ENCODE results near the gene IFNA17. TPM values are rescaled to one million over a fixed set of nuclear protein-coding genes. Genes with fewer than 3 reads are reported as not detected.
A peak's percentile ranks its signal among the peaks of the same experiment; 100 is the strongest.
"Not testable (repeated sequence)": the region's sequence is repeated elsewhere in the genome, so short reads cannot be mapped to it uniquely, and the experiment has no call there.

IFNA17 gene
- total and polyA plus RNA-seq, 11 donors = not detected

- intact Hi-C loops (cut with DNase I); H3K4me3 ChIP-seq; H3K27me3 ChIP-seq; H3K9me3 ChIP-seq; H3K27ac ChIP-seq; H3K36me3 ChIP-seq; ATAC-seq; DNase-seq; H3K4me1 ChIP-seq: not testable (repeated sequence)
- TF ChIP-seq CTCF (IDR thresholded peaks at IDR 0.05) = peak in 7 of 12 donors; percentile 5 to 36 (median 24)
- 21 to 38% (median 29%) methylated on average over 5 of the region's 5 CpGs for WGBS, 4 donors
Observed at GRCh38 chr9:21213411-21214326, 14.4 kb downstream of the IFNA17 start.

- DNase-seq; H3K27me3 ChIP-seq; H3K36me3 ChIP-seq; H3K9me3 ChIP-seq; intact Hi-C loops (cut with DNase I); H3K4me1 ChIP-seq; H3K4me3 ChIP-seq; ATAC-seq; H3K27ac ChIP-seq: not testable (repeated sequence)
- 57 to 78% (median 62%) methylated on average over 1 to 2 of the region's 2 CpGs for WGBS, 4 donors
Observed at GRCh38 chr9:21212160-21212559, 15.9 kb downstream of the IFNA17 start.

GRCh38 chr9:21210782-21211181, 17.2 kb downstream of the IFNA17 start:
- H3K27ac ChIP-seq; H3K27me3 ChIP-seq; intact Hi-C loops (cut with DNase I); H3K4me3 ChIP-seq; H3K4me1 ChIP-seq; DNase-seq; ATAC-seq; H3K9me3 ChIP-seq; H3K36me3 ChIP-seq: not testable (repeated sequence)
- 80 to 90% (median 85%) methylated on average over 2 of the region's 2 CpGs; no CpG with 5 or more reads in 1 of the 4 donors for WGBS, 4 donors

GRCh38 chr9:21210311-21210710, 17.7 kb downstream of the IFNA17 start:
- Histone ChIP-seq H3K36me3 (no peaks in the 10 kb centered on the region), H3K27ac (no peak overlapping the region), H3K27me3 (no peaks in the 10 kb centered on the region), H3K4me1 (no peaks in the 10 kb centered on the region), H3K4me3 (no peak overlapping the region), H3K9me3 (no peaks in the 10 kb centered on the region)
- WGBS, 4 donors = 83 to 90% (median 85%) methylated on average over 7 of the region's 7 CpGs
- intact Hi-C loops (cut with DNase I) = no loop called here
- no peak for DNase-seq
- no peak for TF ChIP-seq CTCF (IDR thresholded peaks at IDR 0.05)
- TF ChIP-seq POLR2A (IDR thresholded peaks at IDR 0.05) = no peak
- ATAC-seq = no peak

GRCh38 chr9:21207043-21207442, 21.0 kb downstream of the IFNA17 start, which contains the start of gene IFNA10:
Gene IFNA10 (minus strand): TSS chr9:21207143. CDS start chr9:21207097, 46 bp downstream.
- intact Hi-C loops (cut with DNase I); ATAC-seq: not testable (repeated sequence)

More at GRCh38 chr9:21207043-21207442, 21.0 kb downstream of the IFNA17 start, which contains the start of gene IFNA10:
- not testable (repeated sequence) for H3K27ac ChIP-seq, DNase-seq, H3K9me3 ChIP-seq, H3K36me3 ChIP-seq, H3K4me1 ChIP-seq, H3K4me3 ChIP-seq, H3K27me3 ChIP-seq
- WGBS, 4 donors = 87 to 90% (median 89%) methylated on average over 3 of the region's 3 CpGs
